A549 (cell line): ENCODE measurements around the gene HMG20A. TPM values are rescaled to one million over a fixed set of nuclear protein-coding genes. Genes with fewer than 3 reads are reported as not detected.

ENCODE experiments used
- ATAC-seq, 2 experiments: fragments of 200-7000 bp in 1 of 2; fragments of >200 bp in 1 of 2; cut with Nextera tagmentation in 1 of 2; cut with Tn5 transposase in 1 of 2; 3 replicates each; pipeline versions ENCODE4 v1.8.0 to v1.9.1; 2018 to 2020; ENCODE audit warnings: mild to moderate bottlenecking in 1 of 2, moderate library complexity in 1 of 2
- CTCF ChIA-PET: fragments of 300-600 bp; sonication (Branson Sonifier 250); formaldehyde crosslinking; extraction: SDS; loops from one replicate; lab custom pipeline; 2021; ENCODE audit warnings: antibody characterized with exemption, inconsistent platforms; lab: Yijun Ruan, JAX
- POLR2A ChIA-PET: fragments of 350-600 bp; formaldehyde crosslinking; extraction: SDS; loops from one replicate; lab custom pipeline; 2021; ENCODE audit warnings: antibody characterized with exemption, inconsistent platforms; lab: Yijun Ruan, JAX
- DNase-seq, 2 experiments: peaks; one replicate each; pipeline versions ENCODE4 v3.0.0 to v3.0.0-alpha.2; 2011 to 2016; ENCODE audit warnings: low read depth in 1 of 2, low spot score in 1 of 2
- FAIRE-seq: peaks from 2 replicates; lab custom pipeline; 2011; peaks lifted over from hg19 to GRCh38; lab: Jason Lieb, UNC
- H3K27ac ChIP-seq, 2 experiments: fragments of >200 bp; sonication (Bioruptor Twin); formaldehyde crosslinking; 3 replicates each; pipeline ENCODE4 v1.5.1; 2016 to 2017
- H3K4me1 ChIP-seq: fragments of >200 bp; sonication (Bioruptor Twin); formaldehyde crosslinking; 3 replicates; pipeline ENCODE4 v1.6.1; 2016
- H3K4me2 ChIP-seq: fragments of >200 bp; sonication (Bioruptor Twin); formaldehyde crosslinking; 3 replicates; pipeline ENCODE4 v1.6.1; 2016
- H3K4me3 ChIP-seq: fragments of >200 bp; sonication (Bioruptor Twin); formaldehyde crosslinking; 3 replicates; pipeline ENCODE4 v1.5.1; 2016
- H3K9me3 ChIP-seq: fragments of >200 bp; sonication (Bioruptor Twin); formaldehyde crosslinking; 3 replicates; pipeline ENCODE4 v1.6.1; 2016
- BCL3 ChIP-seq: fragments of >200 bp; sonication (Bioruptor Twin); formaldehyde crosslinking; IDR thresholded peaks from 3 replicates; pipeline ENCODE4 v1.6.1; 2016
- BHLHE40 ChIP-seq: IDR thresholded peaks from 2 replicates; pipeline ENCODE4 v1.6.1; 2012; ENCODE audit warnings: low read depth, low read length, inconsistent platforms
- CBX8 ChIP-seq: fragments of 200-600 bp; sonication (generic); IDR thresholded peaks from 2 replicates; pipeline ENCODE4 v1.6.1; 2016
- CHD2 ChIP-seq: fragments of 150-350 bp; IDR thresholded peaks from 2 replicates; pipeline ENCODE4 v1.6.1; 2014; ENCODE audit warnings: low read length; ENCODE audit not compliant: partially characterized antibody
- CTCF ChIP-seq: fragments of >200 bp; sonication (Bioruptor Twin); formaldehyde crosslinking; IDR thresholded peaks from 3 replicates; pipeline ENCODE4 v1.5.1; 2016
- EHMT2 ChIP-seq: fragments of 200-600 bp; sonication (generic); IDR thresholded peaks from 2 replicates; pipeline ENCODE4 v1.6.1; 2016; ENCODE audit warnings: antibody characterized with exemption, low read depth, mild to moderate bottlenecking, moderate library complexity
- EP300 ChIP-seq, 2 experiments: fragments of >200 bp; sonication (Bioruptor Twin); formaldehyde crosslinking; IDR thresholded peaks; 2 replicates in 1 of 2; 3 replicates in 1 of 2; pipeline ENCODE4 v1.6.1; 2016 to 2017
- FOSB ChIP-seq: fragments of 250-450 bp; sonication (Bioruptor Pico); IDR thresholded peaks from 2 replicates; pipeline ENCODE4 v1.5.0; 2020; ENCODE audit warnings: mild to moderate bottlenecking, moderate library complexity
- FOSL2 ChIP-seq, 2 experiments: fragments of 450-650 bp in 1 of 2; fragments of >200 bp in 1 of 2; sonication (Bioruptor Twin) in 1 of 2; formaldehyde crosslinking; IDR thresholded peaks; 2 replicates each; pipeline versions ENCODE4 v1.5.0 to v1.6.1; 2016 to 2020; ENCODE audit warnings: mild to moderate bottlenecking in 1 of 2, moderate library complexity in 1 of 2
- FOXS1 ChIP-seq: fragments of 250-450 bp; sonication (Bioruptor Pico); IDR thresholded peaks from 2 replicates; pipeline ENCODE4 v1.5.0; 2020; ENCODE audit warnings: mild to moderate bottlenecking, moderate library complexity
- HEYL ChIP-seq: fragments of 250-450 bp; sonication (Bioruptor Pico); IDR thresholded peaks from 2 replicates; pipeline ENCODE4 v1.8.0; 2021; ENCODE audit warnings: mild to moderate bottlenecking, moderate library complexity
- HOXA7 ChIP-seq: fragments of 250-450 bp; sonication (Bioruptor Pico); IDR thresholded peaks from 2 replicates; pipeline ENCODE4 v1.5.0; 2020; ENCODE audit warnings: mild to moderate bottlenecking, moderate library complexity
- HOXB13 ChIP-seq: fragments of 250-450 bp; sonication (Bioruptor Pico); IDR thresholded peaks from 2 replicates; pipeline ENCODE4 v1.5.0; 2020; ENCODE audit warnings: low read depth, mild to moderate bottlenecking, moderate library complexity
- HOXB5 ChIP-seq: fragments of 250-450 bp; sonication (Bioruptor Pico); IDR thresholded peaks from 2 replicates; pipeline ENCODE4 v1.5.0; 2020; ENCODE audit warnings: mild to moderate bottlenecking, moderate library complexity
- KDM5A ChIP-seq: fragments of 200-600 bp; sonication (generic); IDR thresholded peaks from 2 replicates; pipeline ENCODE4 v1.6.1; 2016; ENCODE audit warnings: antibody characterized with exemption, mild to moderate bottlenecking
- NFE2L2 ChIP-seq: fragments of 150-350 bp; conservative IDR thresholded peaks from 2 replicates; pipeline ENCODE4 v1.6.1; 2014; ENCODE audit warnings: low read length
- NR3C1 ChIP-seq: fragments of >200 bp; sonication (Bioruptor Twin); formaldehyde crosslinking; IDR thresholded peaks from 3 replicates; pipeline ENCODE4 v1.6.1; 2017
- PHF8 ChIP-seq: fragments of 200-600 bp; sonication (generic); IDR thresholded peaks from 2 replicates; pipeline ENCODE4 v1.6.1; 2016; ENCODE audit warnings: low read depth, mild to moderate bottlenecking, antibody characterized with exemption, moderate library complexity, borderline replicate concordance
- POLR2A ChIP-seq: IDR thresholded peaks from 2 replicates; pipeline ENCODE4 v1.6.1; 2012; ENCODE audit warnings: mild to moderate bottlenecking, low read length
- RAD21 ChIP-seq, 2 experiments: fragments of >200 bp in 1 of 2; sonication (Bioruptor Twin) in 1 of 2; formaldehyde crosslinking in 1 of 2; IDR thresholded peaks in 1 of 2; conservative IDR thresholded peaks in 1 of 2; 2 replicates in 1 of 2; 3 replicates in 1 of 2; pipeline ENCODE4 v1.6.1; 2012 to 2018; ENCODE audit warnings: inconsistent platforms in 1 of 2
- REST ChIP-seq: fragments of 200-600 bp; sonication (generic); IDR thresholded peaks from 2 replicates; pipeline ENCODE4 v1.6.1; 2016; ENCODE audit warnings: antibody characterized with exemption, mild to moderate bottlenecking, moderate library complexity
- RFX5 ChIP-seq: fragments of 450-650 bp; IDR thresholded peaks from 2 replicates; pipeline ENCODE4 v1.7.1; 2014; ENCODE audit warnings: antibody characterized with exemption, mild to moderate bottlenecking, moderate library complexity
- USF2 ChIP-seq: fragments of 450-650 bp; IDR thresholded peaks from 2 replicates; pipeline ENCODE4 v1.6.1; 2014; ENCODE audit warnings: antibody characterized with exemption
- ZFP36 ChIP-seq: fragments of 450-650 bp; IDR thresholded peaks from 2 replicates; pipeline ENCODE4 v1.6.1; 2014; ENCODE audit warnings: borderline replicate concordance; ENCODE audit not compliant: partially characterized antibody
- ZSCAN20 ChIP-seq: fragments of 250-450 bp; sonication (Bioruptor Pico); IDR thresholded peaks from 2 replicates; pipeline ENCODE4 v1.8.0; 2022; ENCODE audit warnings: mild to moderate bottlenecking, moderate library complexity
- WGBS: methylation state at CpG from one replicate; pipeline ENCODE4 v1.1.6; 2017; ENCODE audit errors: missing lambda C conversion rate; 5-methylcytosine and 5-hydroxymethylcytosine counted together
- polyA plus RNA-seq, 4 experiments: library from polyadenylated mRNA; depleted of rRNA in 3 of 4; stranded (reverse); fragments of >200 nt; fragmentation: RNase III in 1 of 4; extraction: RNeasy Plus Mini Kit Qiagen cat#74134 plus additional on column Dnase treatment in 1 of 4; gene quantifications; 2 replicates in 3 of 4; 3 replicates in 1 of 4; pipeline ENCODE4 v1.2.3, GENCODE V29; 2011 to 2017

HMG20A gene
- polyA plus RNA-seq, 2 of the 4 experiments (the other 2 are of a cell fraction), result 29.5 to 85.1 TPM

GRCh38 chr15:77461486-77461885 lies 40.8 kb downstream of the HMG20A start (continued):
- TF ChIP-seq FOSL2 (IDR thresholded peaks at IDR 0.05) (no peak), FOSL2 (CRISPR knock-in tag; IDR thresholded peaks at IDR 0.05) (no peak), EP300 (IDR thresholded peaks at IDR 0.05) (no peak)

- Histone ChIP-seq H3K9me3 (no peaks in the 10 kb centered on the region), H3K27ac (0 out of 6 replicates have a peak overlapping the region, but pooled peaks of 1 of the 2 experiments have one; percentile 33), H3K4me3 (no peak overlapping the region), H3K4me2 (peak overlapping the region; percentile 32), H3K4me1 (peaks cover 15% of the 10 kb centered on the region)
- DNase-seq, result peak in 1 of 2 experiments; percentile 24
- ChIA-PET POLR2A (no interaction called here), CTCF (interaction anchor here (1.1 kb wide), 1 partner anchor 45 kb away, joined by 4 read pairs; no protein-coding TSS in a partner anchor)
- ATAC-seq, result peak; percentile 43 to 74; a peak in 5 of 6 replicates
- FAIRE-seq, result no peak
- TF ChIP-seq EHMT2 (no peak), CBX8 (no peak), CHD2 (no peak), RAD21 (conservative IDR thresholded peaks at IDR 0.05 in 1 of 2, IDR thresholded peaks at IDR 0.05 in 1 of 2) (no peak), USF2 (no peak), HOXB5 (CRISPR knock-in tag) (no peak), RFX5 (0 out of 2 replicates have a peak, but pooled peaks have one; percentile 20), PHF8 (no peak)
- WGBS, result 72% methylated on average over 3 of the region's 3 CpGs
Measured at GRCh38 chr15:77464129-77464865, 43.6 kb downstream of the HMG20A start.

- ATAC-seq (no peak), DNase-seq (no peak), FAIRE-seq (no peak)
- H3K4me1 ChIP-seq, result peaks cover 15% of the 10 kb centered on the region
- no peak overlapping the region for H3K27ac ChIP-seq
- TF ChIP-seq HEYL (no peak), KDM5A (no peak), HOXB5 (CRISPR knock-in tag) (no peak), HOXA7 (no peak), NR3C1 (no peak), ZFP36 (no peak), NFE2L2 (no peak), REST (no peak), BCL3 (no peak), FOSL2 (IDR thresholded peaks at IDR 0.05) (no peak), FOSL2 (CRISPR knock-in tag; IDR thresholded peaks at IDR 0.05) (no peak), CTCF (no peak), FOXS1 (CRISPR knock-in tag) (no peak), CBX8 (no peak), FOSB (no peak), ZSCAN20 (CRISPR knock-in tag) (no peak), BHLHE40 (no peak), POLR2A (no peak), HOXB13 (CRISPR knock-in tag) (no peak)
- H3K4me2 ChIP-seq, result no peak overlapping the region
- 94% methylated on average over 1 of the region's 1 CpG for WGBS
- CTCF ChIA-PET, result interaction anchor here (0.8 kb wide), 1 partner anchor 40 kb away, joined by 3 read pairs; no protein-coding TSS in a partner anchor
- POLR2A ChIA-PET, result no interaction called here
- no peak overlapping the region for H3K4me3 ChIP-seq
- H3K9me3 ChIP-seq, result no peaks in the 10 kb centered on the region
Measured at GRCh38 chr15:77466521-77466920, 45.8 kb downstream of the HMG20A start.
